DMS53 treated with DMSO at 0.1 percent for 48 hours (cell line): Measurements from ENCODE around the gene CD34.
"Not testable (repeated sequence)": the region's sequence is repeated elsewhere in the genome, so short reads cannot be mapped to it uniquely, and the experiment has no call there.

Source experiments
- DNase-seq: peaks from one replicate; lab custom pipeline; 2025; ENCODE audit not compliant: unreplicated experiment; lab: John Stamatoyannopoulos, UW

The CD34 gene

GRCh38 chr1:207933205-207933800 is 22.4 kb upstream of the CD34 start:
- no peak for DNase-seq

GRCh38 chr1:207926984-207927383 is 16.1 kb upstream of the CD34 start:
- no peak for DNase-seq

GRCh38 chr1:207925969-207926368 is 15.0 kb upstream of the CD34 start:
- DNase-seq, result not testable (repeated sequence)

GRCh38 chr1:207925210-207925609 is 14.3 kb upstream of the CD34 start:
- DNase-seq, result peak; percentile 33

GRCh38 chr1:207923561-207923960 is 12.6 kb upstream of the CD34 start:
- no peak for DNase-seq

- no peak for DNase-seq
Observed at GRCh38 chr1:207923121-207923520, 12.2 kb upstream of the CD34 start.

- no peak for DNase-seq
Observed at GRCh38 chr1:207922554-207922953, 11.6 kb upstream of the CD34 start.

GRCh38 chr1:207921321-207921720 is 10.4 kb upstream of the CD34 start:
- DNase-seq, result no peak

GRCh38 chr1:207920444-207921021 is 9.6 kb upstream of the CD34 start:
- DNase-seq, result no peak

- DNase-seq, result no peak
Observed at GRCh38 chr1:207919523-207920170, 8.7 kb upstream of the CD34 start.

- no peak for DNase-seq
Observed at GRCh38 chr1:207918581-207918980, 7.7 kb upstream of the CD34 start.

- DNase-seq, result no peak
Observed at GRCh38 chr1:207918011-207918410, 7.1 kb upstream of the CD34 start.

- no peak for DNase-seq
Observed at GRCh38 chr1:207917080-207917479, 6.2 kb upstream of the CD34 start.

- no peak for DNase-seq
Observed at GRCh38 chr1:207913951-207914350, 3.0 kb upstream of the CD34 start.

GRCh38 chr1:207911856-207912760 is 1.2 kb upstream of the CD34 start:
- no peak for DNase-seq

GRCh38 chr1:207909687-207910086 is 1.2 kb downstream of the CD34 start:
- no peak for DNase-seq

GRCh38 chr1:207908107-207908734 is 2.7 kb downstream of the CD34 start:
- no peak for DNase-seq

GRCh38 chr1:207904391-207904790 is 6.5 kb downstream of the CD34 start:
- DNase-seq, result no peak

- DNase-seq, result no peak
Observed at GRCh38 chr1:207903767-207904166, 7.2 kb downstream of the CD34 start.

- DNase-seq, result no peak
Observed at GRCh38 chr1:207903053-207903452, 7.9 kb downstream of the CD34 start.

- no peak for DNase-seq
Observed at GRCh38 chr1:207902566-207902965, 8.4 kb downstream of the CD34 start.
